ENCODE results near the gene SEMA4D. TPM values are rescaled to one million over a fixed set of nuclear protein-coding genes. Genes with fewer than 3 reads are reported as not detected.

SEMA4D gene
- total and polyA plus RNA-seq, 2 of the 13 experiments (the other 11 are each of a cell fraction or from before 2014, with no cell fraction given), result 0.13 to 0.16 TPM

DNA sequence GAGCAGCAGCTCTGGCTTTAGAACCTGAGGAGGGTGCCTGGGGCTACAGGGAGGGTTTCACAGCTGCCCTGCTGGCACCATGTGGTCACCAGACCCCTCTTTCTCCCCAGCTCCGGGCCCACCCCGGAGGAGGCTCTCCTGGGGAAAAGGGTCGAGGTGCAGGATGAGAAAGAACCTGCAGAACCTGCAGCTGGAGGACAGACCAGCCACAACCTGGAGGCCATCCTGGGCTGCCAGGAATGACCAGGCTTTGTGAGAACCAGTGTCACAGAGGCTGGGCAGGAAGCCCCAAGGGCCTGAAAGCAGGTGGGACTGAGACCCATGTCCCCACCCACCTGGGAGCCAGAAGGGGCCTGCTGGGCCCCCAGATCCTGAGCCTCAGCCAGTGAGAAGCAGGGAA lies 23.0 kb downstream of the SEMA4D start:
- no peaks in the 10 kb centered on the region for H3K79me2 ChIP-seq (ENCODE audit: insufficient read depth, low read length)
- ATAC-seq, result no peak
- H3K4me3 ChIP-seq (replicated peaks in 1 of 3; ENCODE audit: insufficient read depth in 1 of 3, low read depth in 2 of 3, low read length in 3 of 3), result no peak overlapping the region
- no CpG with 5 or more reads among the region's 3 CpGs for WGBS (ENCODE audit: low lambda C conversion rate)
- H3K27me3 ChIP-seq (ENCODE audit: control insufficient read depth in 1 of 2, insufficient read depth in 2 of 2, low read length in 2 of 2), result peaks cover 0 to 5% of the 10 kb centered on the region in 2 experiments; a peak in 2 of 5 replicates
- FAIRE-seq, result no peak
- H3K9me3 ChIP-seq (ENCODE audit: low read length), result no peaks in the 10 kb centered on the region
- no peak for TF ChIP-seq ZNF18 (CRISPR knock-in tag; IDR thresholded peaks at IDR 0.05; ENCODE audit: insufficient replicate concordance)
- no peak for TF ChIP-seq ISL2 (CRISPR knock-in tag; IDR thresholded peaks at IDR 0.05)
- TF ChIP-seq BRCA1 (CRISPR knock-in tag; IDR thresholded peaks at IDR 0.05), result no peak
- TF ChIP-seq ZNF260 (CRISPR knock-in tag; IDR thresholded peaks at IDR 0.05; ENCODE audit: borderline replicate concordance, low read depth), result no peak
- no peak for TF ChIP-seq U2AF2 (IDR thresholded peaks at IDR 0.05; ENCODE audit: low read depth, low read length)
- TF ChIP-seq MLLT10 (CRISPR knock-in tag; IDR thresholded peaks at IDR 0.05), result no peak
- no peak for TF ChIP-seq HOXA7 (CRISPR knock-in tag; IDR thresholded peaks at IDR 0.05)
- H3K9ac ChIP-seq (ENCODE audit: insufficient read depth, low read depth, low read length), result no peak overlapping the region
- H4K20me1 ChIP-seq (ENCODE audit: insufficient read depth, low read length), result no peaks in the 10 kb centered on the region
- no peak overlapping the region for H3K27ac ChIP-seq (ENCODE audit: extremely low read length, insufficient read depth, low read length)
- ChIA-PET CTCF (ENCODE audit: low intra/inter-chr PET ratio, low total read pairs) (no interaction called here), POLR2A (no interaction called here)
- intact Hi-C loops (cut with micrococcal nuclease; ENCODE audit: unreplicated experiment) (no loop called here), in situ Hi-C loops (cut with HindIII; ENCODE audit: extremely low pct_ligation_motif_present, low pct_unique_long_range_greater_than_20kb) (no loop called here)
- no TSS peak for BruUV-seq (replicated peaks)
- no peak overlapping the region for H3K4me2 ChIP-seq (ENCODE audit: low read depth, low read length)
- H3K36me3 ChIP-seq (replicated peaks in 1 of 2; ENCODE audit: control insufficient read depth in 1 of 2, insufficient read depth in 2 of 2, low read length in 2 of 2), result no peaks in the 10 kb centered on the region
- H3K4me1 ChIP-seq (ENCODE audit: insufficient read depth, low read length), result no peaks in the 10 kb centered on the region
- H2AFZ ChIP-seq (ENCODE audit: low read length), result no peak overlapping the region
- DNase-seq (ENCODE audit: low spot score), result no peak
